ENCODE data around the gene DTNB.

Gene DTNB

DNA sequence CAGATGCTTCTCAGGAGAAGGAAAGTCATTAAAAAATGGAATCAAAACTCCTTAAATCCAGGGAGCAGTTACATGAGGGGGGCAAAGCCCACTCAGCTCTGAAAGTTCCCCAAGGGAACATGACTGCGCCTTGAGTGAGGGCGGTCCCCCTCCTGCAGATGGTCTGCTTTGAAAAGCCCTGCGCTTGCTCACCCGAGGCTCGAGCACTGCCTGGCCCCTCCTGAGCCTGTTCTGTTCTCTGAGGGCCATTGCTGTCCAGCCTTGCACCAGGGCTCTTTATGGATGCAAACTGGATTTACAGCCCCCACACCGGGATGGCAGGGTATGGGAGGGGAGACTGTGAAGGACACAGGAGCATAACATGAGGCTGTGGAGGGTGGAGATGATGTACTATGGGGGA is 293.8 kb downstream of the DTNB start:
- H3K4me3 ChIP-seq (ENCODE audit: low read depth, low read length): no peak overlapping the region
- TF ChIP-seq, protein P1, sequence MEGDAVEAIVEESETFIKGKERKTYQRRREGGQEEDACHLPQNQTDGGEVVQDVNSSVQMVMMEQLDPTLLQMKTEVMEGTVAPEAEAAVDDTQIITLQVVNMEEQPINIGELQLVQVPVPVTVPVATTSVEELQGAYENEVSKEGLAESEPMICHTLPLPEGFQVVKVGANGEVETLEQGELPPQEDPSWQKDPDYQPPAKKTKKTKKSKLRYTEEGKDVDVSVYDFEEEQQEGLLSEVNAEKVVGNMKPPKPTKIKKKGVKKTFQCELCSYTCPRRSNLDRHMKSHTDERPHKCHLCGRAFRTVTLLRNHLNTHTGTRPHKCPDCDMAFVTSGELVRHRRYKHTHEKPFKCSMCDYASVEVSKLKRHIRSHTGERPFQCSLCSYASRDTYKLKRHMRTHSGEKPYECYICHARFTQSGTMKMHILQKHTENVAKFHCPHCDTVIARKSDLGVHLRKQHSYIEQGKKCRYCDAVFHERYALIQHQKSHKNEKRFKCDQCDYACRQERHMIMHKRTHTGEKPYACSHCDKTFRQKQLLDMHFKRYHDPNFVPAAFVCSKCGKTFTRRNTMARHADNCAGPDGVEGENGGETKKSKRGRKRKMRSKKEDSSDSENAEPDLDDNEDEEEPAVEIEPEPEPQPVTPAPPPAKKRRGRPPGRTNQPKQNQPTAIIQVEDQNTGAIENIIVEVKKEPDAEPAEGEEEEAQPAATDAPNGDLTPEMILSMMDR (IDR thresholded peaks at IDR 0.05; ENCODE audit: control insufficient read depth, extremely low read depth, insufficient read depth): no peak
- DNase-seq (ENCODE audit: low read depth): no peak

- no peak for DNase-seq (ENCODE audit: low read depth)
- TF ChIP-seq, protein P1 (IDR thresholded peaks at IDR 0.05; ENCODE audit: control insufficient read depth, extremely low read depth, insufficient read depth): no peak
- no peak overlapping the region for H3K4me3 ChIP-seq (ENCODE audit: low read depth, low read length)
These were observed 294.5 kb downstream of the DTNB start for GRCh38 chr2:25378731-25379490.

DNA sequence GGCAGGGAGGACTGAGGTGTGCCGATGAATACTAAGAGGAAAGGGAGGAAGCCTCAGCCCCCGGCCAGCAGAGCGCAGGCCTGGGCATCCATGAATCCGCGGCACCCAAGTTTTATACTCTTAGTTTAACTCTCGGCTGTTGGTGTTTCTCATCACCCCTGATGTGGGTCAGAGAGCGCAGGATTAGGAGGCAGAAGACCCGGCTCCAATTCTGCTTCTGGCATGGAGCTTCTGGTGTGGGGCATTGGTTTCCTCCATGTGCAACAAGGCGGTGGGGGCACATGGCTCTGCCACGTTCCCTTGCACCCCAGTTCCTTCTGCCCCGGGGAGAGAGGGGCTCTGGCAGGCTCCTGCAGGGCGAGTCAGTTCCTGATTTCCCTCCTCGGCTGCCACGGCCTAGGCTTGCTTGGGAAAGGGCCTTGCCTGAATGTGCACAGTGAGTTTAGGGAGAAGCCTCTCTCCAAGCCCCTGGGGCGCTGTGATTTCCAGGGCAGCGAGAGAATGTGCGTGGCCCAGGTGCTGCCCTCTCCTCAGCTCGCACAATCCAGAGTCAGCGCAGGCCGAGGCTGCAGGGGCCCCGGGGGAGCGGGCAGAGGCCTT is 295.5 kb downstream of the DTNB start:
- H3K4me3 ChIP-seq (ENCODE audit: low read depth, low read length): no peak overlapping the region
- no peak for DNase-seq (ENCODE audit: low read depth)
- TF ChIP-seq, protein P1 (IDR thresholded peaks at IDR 0.05; ENCODE audit: control insufficient read depth, extremely low read depth, insufficient read depth): no peak

- no peak overlapping the region for H3K4me3 ChIP-seq (ENCODE audit: low read depth, low read length)
- DNase-seq (ENCODE audit: low read depth): peak; percentile 26
- TF ChIP-seq, protein P1 (IDR thresholded peaks at IDR 0.05; ENCODE audit: control insufficient read depth, extremely low read depth, insufficient read depth): peak; percentile 84
These were observed 296.4 kb downstream of the DTNB start for GRCh38 chr2:25376750-25377621.

- TF ChIP-seq, protein P1 (IDR thresholded peaks at IDR 0.05; ENCODE audit: control insufficient read depth, extremely low read depth, insufficient read depth): no peak
- DNase-seq (ENCODE audit: low read depth): no peak
- H3K4me3 ChIP-seq (ENCODE audit: low read depth, low read length): no peak overlapping the region
These were observed 297.3 kb downstream of the DTNB start for GRCh38 chr2:25375989-25376545.

DNA sequence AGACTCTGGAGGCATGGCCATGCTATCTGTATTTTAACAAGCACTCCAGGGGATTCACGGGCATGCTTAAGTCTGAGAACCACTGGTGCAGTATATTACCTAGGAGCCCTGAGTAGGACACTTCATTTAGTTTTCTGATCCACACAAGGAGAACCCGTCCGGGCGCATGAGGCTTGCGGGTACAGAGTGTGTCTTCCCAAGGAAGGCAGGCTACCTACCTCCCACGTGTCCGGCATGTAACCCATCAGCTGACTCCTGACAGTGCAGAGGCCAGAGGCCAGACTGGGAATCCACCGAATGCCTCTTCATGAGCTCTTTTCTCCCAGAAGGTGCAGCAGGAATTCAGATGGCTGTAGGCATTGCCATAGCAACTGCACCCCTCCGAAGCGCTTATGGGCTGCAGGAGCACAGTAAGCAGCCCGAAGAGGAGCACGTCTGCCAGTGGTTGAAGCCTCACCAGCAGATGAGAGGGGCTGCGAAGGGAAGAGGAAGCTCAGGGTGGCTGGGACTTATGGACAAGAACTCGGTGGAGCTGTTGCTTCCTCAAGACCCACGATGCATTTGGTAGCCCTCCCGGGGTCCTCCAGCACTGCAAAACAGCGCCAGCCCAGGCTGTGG is 297.9 kb downstream of the DTNB start:
- TF ChIP-seq, protein P1 (IDR thresholded peaks at IDR 0.05; ENCODE audit: control insufficient read depth, extremely low read depth, insufficient read depth): no peak
- DNase-seq (ENCODE audit: low read depth): no peak
- no peak overlapping the region for H3K4me3 ChIP-seq (ENCODE audit: low read depth, low read length)

Data from LNCaP clone FGC (cell line).